ENCODE results near the gene KRT83.

GRCh38 chr12:52323416-52324152 is 2.4 kb upstream of the KRT83 start:
- TF ChIP-seq CTCF (IDR thresholded peaks at IDR 0.05; ENCODE audit: low read length) (no peak), EZH2 (IDR thresholded peaks at IDR 0.05; ENCODE audit: borderline replicate concordance, low read length) (no peak)
